ENCODE data around the gene CDCA5. TPM values are rescaled to one million over a fixed set of nuclear protein-coding genes. Genes with fewer than 3 reads are reported as not detected.

Gene CDCA5
- total RNA-seq, 2 donors from 2014 or later = 2.3 TPM; not detected in 1

- no peak overlapping the region for H3K27ac ChIP-seq
- H3K4me1 ChIP-seq = no peaks in the 10 kb centered on the region
- intact Hi-C loops (cut with DNase I) = no loop called here
- no peaks in the 10 kb centered on the region for H3K27me3 ChIP-seq
- DNase-seq (no peak), ATAC-seq (no peak)
- H3K9me3 ChIP-seq = no peaks in the 10 kb centered on the region
- no peaks in the 10 kb centered on the region for H3K36me3 ChIP-seq (replicated peaks in 1 of 2; ENCODE audit: insufficient read depth in 1 of 2, low read depth in 2 of 2)
- WGBS, 2 donors = 68 to 77% methylated on average over 3 to 7 of the region's 7 CpGs
- H3K4me3 ChIP-seq = no peak overlapping the region
- TF ChIP-seq CTCF (IDR thresholded peaks at IDR 0.05) = no peak
- no peak for TF ChIP-seq POLR2A (IDR thresholded peaks at IDR 0.05)
Measured at GRCh38 chr11:65065851-65066250, 18.0 kb downstream of the CDCA5 start.

GRCh38 chr11:65064847-65065240 lies 19.0 kb downstream of the CDCA5 start:
- 86 to 88% methylated on average over 4 of the region's 4 CpGs for WGBS, 2 donors
- intact Hi-C loops (cut with DNase I) = no loop called here
- no peak for ATAC-seq

GRCh38 chr11:65063532-65063931 lies 20.3 kb downstream of the CDCA5 start:
- intact Hi-C loops (cut with DNase I) = no loop called here
- H3K36me3 ChIP-seq (replicated peaks in 1 of 2; ENCODE audit: insufficient read depth in 1 of 2, low read depth in 2 of 2) = no peaks in the 10 kb centered on the region
- H3K4me1 ChIP-seq = no peaks in the 10 kb centered on the region
- TF ChIP-seq POLR2A (IDR thresholded peaks at IDR 0.05) (no peak), CTCF (IDR thresholded peaks at IDR 0.05) (no peak)
- no peak overlapping the region for H3K4me3 ChIP-seq
- no peak overlapping the region for H3K27ac ChIP-seq
- no peak for ATAC-seq
- H3K9me3 ChIP-seq = no peaks in the 10 kb centered on the region
- DNase-seq = no peak
- H3K27me3 ChIP-seq = no peaks in the 10 kb centered on the region
- WGBS, 2 donors = 50 to 62% methylated on average over 2 to 3 of the region's 3 CpGs

More at GRCh38 chr11:65064847-65065240, 19.0 kb downstream of the CDCA5 start:
- H3K4me3 ChIP-seq = no peak overlapping the region
- H3K27me3 ChIP-seq = no peaks in the 10 kb centered on the region
- no peaks in the 10 kb centered on the region for H3K36me3 ChIP-seq (replicated peaks in 1 of 2; ENCODE audit: insufficient read depth in 1 of 2, low read depth in 2 of 2)
- no peak overlapping the region for H3K27ac ChIP-seq
- no peaks in the 10 kb centered on the region for H3K9me3 ChIP-seq
- no peak for DNase-seq
- TF ChIP-seq CTCF (IDR thresholded peaks at IDR 0.05) (no peak), POLR2A (IDR thresholded peaks at IDR 0.05) (no peak)
- H3K4me1 ChIP-seq = no peaks in the 10 kb centered on the region

- no peak overlapping the region for H3K4me3 ChIP-seq
- WGBS, 2 donors = 67 to 88% methylated on average over 5 to 9 of the region's 9 CpGs
- DNase-seq = no peak
- H3K9me3 ChIP-seq = no peaks in the 10 kb centered on the region
- no peak for ATAC-seq
- H3K27ac ChIP-seq = no peak overlapping the region
- no peak for TF ChIP-seq POLR2A (IDR thresholded peaks at IDR 0.05)
- TF ChIP-seq CTCF (IDR thresholded peaks at IDR 0.05) = no peak
- no peaks in the 10 kb centered on the region for H3K4me1 ChIP-seq
- intact Hi-C loops (cut with DNase I) = no loop called here
- no peaks in the 10 kb centered on the region for H3K27me3 ChIP-seq
- H3K36me3 ChIP-seq (replicated peaks in 1 of 2; ENCODE audit: insufficient read depth in 1 of 2, low read depth in 2 of 2) = no peaks in the 10 kb centered on the region
Measured at GRCh38 chr11:65060913-65061408, 22.9 kb downstream of the CDCA5 start.
